GM19240 (cell line): ENCODE results near the gene CLDND1.

Experiments
- DNase-seq: peaks from one replicate; pipeline ENCODE4 v3.0.0; 2011; ENCODE audit warnings: low spot score; ENCODE audit not compliant: insufficient read length

Gene CLDND1

DNA sequence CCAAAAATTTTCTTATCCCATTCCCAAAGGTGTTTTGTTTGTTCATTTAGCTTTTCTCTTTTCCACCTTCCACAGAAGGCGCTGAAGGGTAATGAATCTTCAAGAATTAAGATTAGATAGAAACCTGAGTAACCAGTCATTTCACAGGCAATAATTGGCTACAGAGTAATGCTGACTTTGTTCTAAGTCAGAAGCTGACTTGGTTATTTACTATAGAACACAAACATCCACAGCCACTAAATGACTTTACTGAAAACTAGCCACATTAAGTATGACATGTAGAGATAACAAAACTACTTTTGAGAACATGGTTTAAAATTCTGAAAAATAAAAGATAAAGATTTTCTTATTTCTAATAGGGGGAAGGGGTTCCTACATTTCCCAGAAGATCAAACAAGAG lies 7.8 kb downstream of the CLDND1 start:
- DNase-seq, result no peak

DNA sequence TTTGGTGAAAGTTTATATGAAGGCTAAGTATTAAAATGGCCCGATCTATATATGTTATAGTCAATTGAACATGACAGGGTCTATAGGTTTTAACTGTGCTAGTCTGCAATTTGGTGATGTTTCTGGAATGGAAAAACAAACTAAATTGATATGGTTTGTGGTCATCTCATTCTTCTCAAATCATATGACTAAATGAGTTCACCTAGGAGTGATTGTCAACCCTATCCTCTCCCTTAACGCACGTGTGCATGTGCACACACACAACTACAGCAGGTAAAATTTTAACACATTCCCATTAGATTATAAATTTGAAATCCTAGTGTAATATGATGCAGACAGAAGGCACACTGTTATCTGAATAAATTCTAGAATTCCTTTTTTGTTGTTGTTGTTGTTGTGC lies 9.0 kb downstream of the CLDND1 start:
- no peak for DNase-seq

- DNase-seq, result no peak
Observed at GRCh38 chr3:98513091-98513511, 9.6 kb downstream of the CLDND1 start.

DNA sequence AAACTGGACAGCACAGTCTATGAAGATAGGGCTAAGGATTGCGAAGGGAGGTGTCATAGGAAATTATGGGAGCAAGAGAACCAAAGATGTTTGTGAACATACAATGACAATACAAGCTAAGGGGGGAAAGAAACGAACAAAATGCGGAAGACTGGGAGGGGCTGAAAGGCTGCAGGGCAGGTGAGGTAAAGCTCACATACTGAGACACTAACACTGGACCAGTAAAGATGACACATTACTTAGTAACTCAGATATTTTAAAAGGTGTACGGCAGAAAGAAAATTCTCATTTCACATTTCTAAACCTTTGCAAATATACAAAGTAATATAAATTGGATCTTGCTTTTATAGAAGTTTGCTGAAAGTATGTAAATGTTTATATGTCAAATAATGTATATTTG lies 10.1 kb downstream of the CLDND1 start:
- no peak for DNase-seq

DNA sequence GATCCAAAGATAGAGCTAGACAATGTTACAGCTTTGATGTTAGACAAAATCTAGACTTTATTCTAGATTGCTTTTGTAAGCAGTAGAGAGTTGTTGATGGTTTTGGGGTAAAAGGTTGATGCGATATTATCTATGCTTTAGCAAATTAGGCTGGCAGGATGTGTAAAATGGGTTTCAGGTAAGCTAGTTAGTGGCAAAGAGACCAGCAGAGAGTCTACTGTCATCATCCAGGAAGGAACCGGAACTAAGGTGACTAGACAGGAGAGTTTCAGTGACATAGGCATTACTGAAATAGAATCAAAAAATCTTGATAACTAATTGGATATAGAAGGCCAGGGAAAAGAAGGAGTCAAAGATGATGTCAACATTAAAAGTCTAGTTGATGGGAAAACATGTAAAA lies 14.1 kb downstream of the CLDND1 start:
- no peak for DNase-seq

DNA sequence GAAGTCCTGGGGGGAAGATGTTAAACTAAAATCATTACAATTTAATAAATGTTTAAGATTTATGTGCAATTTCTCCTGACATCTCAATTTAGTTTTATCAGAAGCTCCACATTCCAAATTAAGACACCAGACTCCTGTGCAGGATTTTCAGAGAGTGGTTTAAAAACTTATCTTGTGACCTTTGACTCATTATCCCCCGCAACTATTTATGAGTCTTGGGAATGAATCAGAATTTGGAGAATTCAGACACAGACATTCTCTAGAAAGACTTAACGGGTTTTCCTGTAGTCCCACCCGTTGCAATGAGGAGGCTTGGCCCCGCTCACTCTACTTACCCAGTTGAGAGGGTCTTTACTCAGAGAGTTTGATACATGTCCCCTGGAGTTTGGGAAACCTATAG lies 18.2 kb downstream of the CLDND1 start:
- DNase-seq, result no peak

- DNase-seq, result no peak
Observed at GRCh38 chr3:98501863-98502576, 20.7 kb downstream of the CLDND1 start.

GRCh38 chr3:98501270-98501669 lies 21.4 kb downstream of the CLDND1 start:
- no peak for DNase-seq

DNA sequence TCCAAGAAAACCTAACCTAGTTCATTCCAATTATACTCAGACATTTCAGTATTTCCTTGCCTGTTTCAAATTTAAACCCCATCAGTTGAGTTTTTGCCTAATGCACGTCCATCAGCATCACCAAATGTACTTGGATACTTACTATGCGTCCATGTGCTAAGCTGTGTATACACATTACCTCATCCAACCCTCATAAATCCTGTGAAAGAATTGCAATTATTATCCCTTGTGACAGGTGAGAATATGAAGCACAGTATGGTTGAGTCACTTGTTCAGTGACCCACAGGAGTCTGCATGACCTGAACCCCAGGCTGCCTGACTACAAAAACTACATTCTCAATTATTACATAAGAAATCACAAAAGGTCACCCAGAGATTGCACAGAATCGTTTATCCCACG lies 22.7 kb downstream of the CLDND1 start:
- DNase-seq, result no peak

- no peak for DNase-seq
Observed at GRCh38 chr3:98497381-98497780, 25.3 kb downstream of the CLDND1 start, which contains the start of gene OR5K2. OR5K2 (plus strand) TSS chr3:98497681; CDS start chr3:98497681, 0 bp downstream.

DNA sequence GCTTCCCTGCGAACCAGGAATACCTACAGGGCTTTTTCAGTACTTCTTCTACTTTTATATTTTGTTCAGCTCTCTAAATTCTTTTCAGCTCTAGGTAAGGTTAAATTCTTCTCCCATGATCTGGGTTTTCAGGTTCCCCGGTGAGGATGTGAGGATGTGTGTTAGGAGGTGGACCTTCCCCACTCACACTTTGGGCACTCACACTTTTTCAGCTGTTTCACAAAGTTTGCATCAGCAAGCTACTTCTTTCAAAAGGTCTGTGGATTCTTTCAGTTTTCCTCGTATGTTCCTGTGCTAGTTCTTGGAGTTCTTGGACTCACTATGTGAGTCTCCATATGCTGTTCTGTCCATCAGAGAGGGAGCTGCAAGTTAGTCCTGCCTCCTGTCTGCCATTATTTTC lies 39.1 kb downstream of the CLDND1 start:
- DNase-seq, result no peak

DNA sequence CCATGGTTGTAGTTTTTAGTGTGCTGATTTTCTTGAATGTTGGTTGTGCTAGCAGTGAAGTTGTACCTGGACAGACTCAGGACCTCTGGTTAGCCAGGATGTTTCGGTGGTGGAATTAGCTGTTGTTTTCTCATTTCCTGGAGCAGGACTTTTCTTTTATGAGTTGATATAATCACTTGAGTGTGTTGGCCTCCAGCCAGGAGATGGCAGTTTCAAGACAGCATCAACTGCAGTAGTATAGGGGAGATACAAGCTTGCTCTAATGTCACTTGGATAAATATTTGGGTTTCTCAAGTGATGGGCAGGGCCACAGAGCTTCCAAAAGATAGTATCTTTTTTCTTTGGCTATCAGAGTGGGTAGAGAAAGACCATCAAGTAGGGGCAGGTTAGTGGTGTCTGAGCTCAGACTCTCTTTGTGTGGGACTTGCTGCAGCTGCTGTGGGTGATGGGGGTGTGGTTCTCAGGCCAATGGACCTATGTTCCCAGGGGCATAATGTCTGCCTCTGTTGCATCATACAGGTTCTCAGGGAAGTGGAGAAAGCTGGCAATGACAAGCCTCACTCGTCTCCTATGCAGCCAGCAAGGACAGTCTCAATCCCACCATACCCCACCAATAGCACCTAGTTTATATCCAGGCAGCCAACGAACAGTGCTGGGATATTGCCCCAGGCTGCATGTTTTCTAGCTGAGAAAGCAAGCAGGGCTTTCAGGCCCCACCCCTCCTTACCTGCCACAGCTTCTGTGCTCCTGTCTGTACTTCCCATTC lies 39.8 kb downstream of the CLDND1 start:
- DNase-seq, result no peak
